ENCODE results near the gene ECI1.

- TF ChIP-seq, protein P1, sequence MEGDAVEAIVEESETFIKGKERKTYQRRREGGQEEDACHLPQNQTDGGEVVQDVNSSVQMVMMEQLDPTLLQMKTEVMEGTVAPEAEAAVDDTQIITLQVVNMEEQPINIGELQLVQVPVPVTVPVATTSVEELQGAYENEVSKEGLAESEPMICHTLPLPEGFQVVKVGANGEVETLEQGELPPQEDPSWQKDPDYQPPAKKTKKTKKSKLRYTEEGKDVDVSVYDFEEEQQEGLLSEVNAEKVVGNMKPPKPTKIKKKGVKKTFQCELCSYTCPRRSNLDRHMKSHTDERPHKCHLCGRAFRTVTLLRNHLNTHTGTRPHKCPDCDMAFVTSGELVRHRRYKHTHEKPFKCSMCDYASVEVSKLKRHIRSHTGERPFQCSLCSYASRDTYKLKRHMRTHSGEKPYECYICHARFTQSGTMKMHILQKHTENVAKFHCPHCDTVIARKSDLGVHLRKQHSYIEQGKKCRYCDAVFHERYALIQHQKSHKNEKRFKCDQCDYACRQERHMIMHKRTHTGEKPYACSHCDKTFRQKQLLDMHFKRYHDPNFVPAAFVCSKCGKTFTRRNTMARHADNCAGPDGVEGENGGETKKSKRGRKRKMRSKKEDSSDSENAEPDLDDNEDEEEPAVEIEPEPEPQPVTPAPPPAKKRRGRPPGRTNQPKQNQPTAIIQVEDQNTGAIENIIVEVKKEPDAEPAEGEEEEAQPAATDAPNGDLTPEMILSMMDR (IDR thresholded peaks at IDR 0.05): no peak
- TF ChIP-seq POLR2A (IDR thresholded peaks at IDR 0.05) (no peak), POLR2AphosphoS5 (IDR thresholded peaks at IDR 0.05) (no peak)
Observed at GRCh38 chr16:2229632-2230250, 21.6 kb downstream of the ECI1 start.
